OCI-LY7 (cell line): ENCODE data around the gene SIRT5. TPM values are rescaled to one million over a fixed set of nuclear protein-coding genes. Genes with fewer than 3 reads are reported as not detected.

Experiments used
- BruUV-seq: library from RNA; stranded (reverse); fragments of 400-500 nt; replicated peaks from 2 replicates; lab custom pipeline; 2021; lab: Mats Ljungman, UMichigan
- CTCF ChIA-PET: fragments of 300-600 bp; sonication (Branson Sonifier 250); formaldehyde crosslinking; loops from one replicate; lab custom pipeline; 2022; ENCODE audit warnings: antibody characterized with exemption; ENCODE audit not compliant: unreplicated experiment; lab: Charles Lee
- POLR2A ChIA-PET: fragments of 300-600 bp; sonication (Branson Sonifier 250); formaldehyde crosslinking; loops from one replicate; lab custom pipeline; 2022; ENCODE audit warnings: antibody characterized with exemption; lab: Charles Lee
- DNase-seq: peaks from one replicate; pipeline ENCODE4 v3.0.0-alpha.2; 2015; ENCODE audit warnings: low spot score
- H2AFZ ChIP-seq: fragments of 200-600 bp; sonication (generic), shearing (Covaris generic); 2 replicates; pipeline ENCODE4 v1.6.1; 2014; ENCODE audit warnings: mild to moderate bottlenecking, antibody characterized with exemption, low read length, moderate library complexity
- H3K27ac ChIP-seq: fragments of 200-600 bp; sonication (generic); 2 replicates; pipeline ENCODE4 v1.5.1; 2014; ENCODE audit warnings: mixed run types, low read depth, mild to moderate bottlenecking, moderate library complexity, low read length, inconsistent platforms; ENCODE audit not compliant: poor library complexity, severe bottlenecking
- H3K36me3 ChIP-seq: fragments of 200-600 bp; sonication (generic); 2 replicates; pipeline ENCODE4 v1.6.1; 2014; ENCODE audit warnings: mild to moderate bottlenecking, antibody characterized with exemption, low read length, moderate library complexity, mixed read lengths; ENCODE audit not compliant: insufficient read depth
- H3K4me1 ChIP-seq: fragments of 200-600 bp; sonication (generic); 2 replicates; pipeline ENCODE4 v1.5.1; 2014; ENCODE audit warnings: mild to moderate bottlenecking, low read length; ENCODE audit not compliant: insufficient read depth, poor library complexity, severe bottlenecking
- H3K4me2 ChIP-seq: fragments of 200-600 bp; sonication (generic); 2 replicates; pipeline ENCODE4 v1.6.1; 2014; ENCODE audit warnings: mild to moderate bottlenecking, low read length
- H3K4me3 ChIP-seq: fragments of 200-600 bp; sonication (generic); 2 replicates; pipeline ENCODE4 v1.5.1; 2014; ENCODE audit warnings: mild to moderate bottlenecking, low read depth, low read length; ENCODE audit not compliant: poor library complexity, severe bottlenecking
- H3K79me2 ChIP-seq: fragments of 200-600 bp; sonication (generic); 2 replicates; pipeline ENCODE4 v1.6.1; 2016; ENCODE audit warnings: low read depth, mild to moderate bottlenecking, low read length, moderate library complexity, mixed read lengths; ENCODE audit not compliant: insufficient read depth
- H3K9me2 ChIP-seq: fragments of 200-600 bp; sonication (generic); 2 replicates; pipeline ENCODE4 v1.6.1; 2016; ENCODE audit warnings: mild to moderate bottlenecking, low read length, mixed read lengths; ENCODE audit not compliant: insufficient read depth
- H3K9me3 ChIP-seq: fragments of 200-600 bp; sonication (generic); 2 replicates; pipeline ENCODE4 v1.6.1; 2014; ENCODE audit warnings: mild to moderate bottlenecking, mixed run types, low read length, mixed read lengths
- H4K20me1 ChIP-seq: fragments of 200-600 bp; sonication (generic); 2 replicates; pipeline ENCODE4 v1.6.1; 2014; ENCODE audit warnings: mild to moderate bottlenecking, antibody characterized with exemption, low read length, moderate library complexity, mixed read lengths; ENCODE audit not compliant: insufficient read depth
- EZH2phosphoT487 ChIP-seq: fragments of 200-600 bp; sonication (generic); IDR thresholded peaks from 2 replicates; pipeline ENCODE4 v1.6.1; 2018; ENCODE audit warnings: low read depth, borderline replicate concordance, mild to moderate bottlenecking, mixed run types, antibody characterized with exemption, low read length, moderate library complexity, mixed read lengths
- intact Hi-C: fragments of 100-400 bp; cut with micrococcal nuclease; formaldehyde crosslinking; loops from one replicate; pipeline ENCODE4 v1.10.0; 2022; ENCODE audit not compliant: unreplicated experiment
- total RNA-seq, 2 experiments: library from RNA; depleted of rRNA in 1 of 2; stranded (reverse); fragments of >200 nt in 1 of 2; shearing (Covaris generic) in 1 of 2; gene quantifications; 2 replicates each; pipeline ENCODE4 v1.2.3, GENCODE V29; 2014 to 2022
- TF ChIP-seq, protein P1 (sequence below): fragments of 200-600 bp; sonication (generic); conservative IDR thresholded peaks from 2 replicates; pipeline ENCODE4 v1.5.1; 2014; ENCODE audit warnings: mild to moderate bottlenecking, antibody characterized with exemption, low read length, moderate library complexity, mixed read lengths

Gene SIRT5
- total RNA-seq, 2 experiments from 2014 or later = 17.6 to 23.6 TPM

DNA sequence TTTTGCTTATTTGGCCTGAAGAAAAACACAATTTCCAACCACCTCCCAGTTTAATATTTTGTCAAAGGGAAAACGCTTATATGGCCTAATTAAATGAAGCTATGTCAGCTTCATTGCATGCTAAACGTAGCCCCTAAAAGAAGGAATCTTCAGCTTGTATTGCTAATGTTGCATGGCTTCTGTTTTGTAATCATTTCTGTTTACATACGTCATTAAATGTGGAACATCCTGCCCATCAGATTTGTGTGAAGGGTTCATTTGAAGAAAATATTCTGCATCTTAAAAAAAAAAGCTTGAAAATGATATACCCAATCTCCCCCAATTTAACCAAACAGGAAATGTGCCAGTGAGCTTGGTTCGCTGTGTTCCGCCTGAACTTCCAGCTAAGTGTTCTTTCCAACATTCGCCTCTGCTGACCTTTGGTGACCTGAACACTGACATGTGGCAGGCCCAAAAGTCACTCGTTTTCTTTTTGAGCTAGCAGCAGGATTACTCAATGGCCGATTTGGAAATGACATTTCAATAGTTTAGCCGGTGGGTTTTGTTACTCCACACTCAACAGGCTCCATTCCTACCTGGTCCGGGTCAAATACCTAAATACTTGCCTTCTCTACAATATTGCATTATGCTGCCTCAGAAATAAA lies 12.7 kb upstream of the SIRT5 start:
- POLR2A ChIA-PET = interaction anchor here (0.6 to 4.5 kb wide), 10 partner anchors 11 to 372 kb away, joined by 3 to 39 read pairs (median 3); partner anchors contain the start of genes GFOD1, NOL7 and SIRT5
- no peaks in the 10 kb centered on the region for H3K36me3 ChIP-seq
- H3K27ac ChIP-seq = no peak overlapping the region
- CTCF ChIA-PET = interaction anchor here (1.1 kb wide), 1 partner anchor 13 kb away, joined by 4 read pairs; the partner anchor contains the start of gene SIRT5
- no peak overlapping the region for H2AFZ ChIP-seq
- H3K79me2 ChIP-seq = no peaks in the 10 kb centered on the region
- H4K20me1 ChIP-seq = no peaks in the 10 kb centered on the region
- H3K4me3 ChIP-seq = no peak overlapping the region
- TF ChIP-seq, protein P1, sequence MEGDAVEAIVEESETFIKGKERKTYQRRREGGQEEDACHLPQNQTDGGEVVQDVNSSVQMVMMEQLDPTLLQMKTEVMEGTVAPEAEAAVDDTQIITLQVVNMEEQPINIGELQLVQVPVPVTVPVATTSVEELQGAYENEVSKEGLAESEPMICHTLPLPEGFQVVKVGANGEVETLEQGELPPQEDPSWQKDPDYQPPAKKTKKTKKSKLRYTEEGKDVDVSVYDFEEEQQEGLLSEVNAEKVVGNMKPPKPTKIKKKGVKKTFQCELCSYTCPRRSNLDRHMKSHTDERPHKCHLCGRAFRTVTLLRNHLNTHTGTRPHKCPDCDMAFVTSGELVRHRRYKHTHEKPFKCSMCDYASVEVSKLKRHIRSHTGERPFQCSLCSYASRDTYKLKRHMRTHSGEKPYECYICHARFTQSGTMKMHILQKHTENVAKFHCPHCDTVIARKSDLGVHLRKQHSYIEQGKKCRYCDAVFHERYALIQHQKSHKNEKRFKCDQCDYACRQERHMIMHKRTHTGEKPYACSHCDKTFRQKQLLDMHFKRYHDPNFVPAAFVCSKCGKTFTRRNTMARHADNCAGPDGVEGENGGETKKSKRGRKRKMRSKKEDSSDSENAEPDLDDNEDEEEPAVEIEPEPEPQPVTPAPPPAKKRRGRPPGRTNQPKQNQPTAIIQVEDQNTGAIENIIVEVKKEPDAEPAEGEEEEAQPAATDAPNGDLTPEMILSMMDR = no peak
- no peak for TF ChIP-seq EZH2phosphoT487
- H3K9me2 ChIP-seq = no peaks in the 10 kb centered on the region
- no TSS peak for BruUV-seq
- no peak overlapping the region for H3K4me2 ChIP-seq
- intact Hi-C loops = no loop called here
- no peaks in the 10 kb centered on the region for H3K9me3 ChIP-seq
- peaks cover 10% of the 10 kb centered on the region for H3K4me1 ChIP-seq
- no peak for DNase-seq

DNA sequence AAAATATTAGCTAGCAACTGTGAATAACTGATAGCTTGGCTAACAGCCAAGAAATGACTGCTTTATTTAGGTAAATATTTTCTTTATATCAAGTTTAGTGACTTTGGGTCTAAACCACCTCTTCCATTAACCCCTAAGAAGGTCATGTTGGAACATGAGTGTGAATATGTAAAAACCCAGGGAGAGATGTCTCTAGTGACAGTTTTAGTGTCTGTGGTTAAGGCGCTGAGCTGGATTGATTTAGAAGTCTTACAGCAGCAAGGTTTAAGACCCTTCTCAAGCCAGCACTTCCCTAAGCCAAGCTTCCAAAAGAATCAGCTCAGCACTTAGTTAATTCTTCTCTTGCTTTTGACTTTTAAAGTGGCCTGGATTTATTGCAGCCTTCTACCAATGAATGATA lies 11.4 kb upstream of the SIRT5 start:
- no TSS peak for BruUV-seq
- TF ChIP-seq EZH2phosphoT487 = no peak
- TF ChIP-seq, protein P1 = no peak

DNA sequence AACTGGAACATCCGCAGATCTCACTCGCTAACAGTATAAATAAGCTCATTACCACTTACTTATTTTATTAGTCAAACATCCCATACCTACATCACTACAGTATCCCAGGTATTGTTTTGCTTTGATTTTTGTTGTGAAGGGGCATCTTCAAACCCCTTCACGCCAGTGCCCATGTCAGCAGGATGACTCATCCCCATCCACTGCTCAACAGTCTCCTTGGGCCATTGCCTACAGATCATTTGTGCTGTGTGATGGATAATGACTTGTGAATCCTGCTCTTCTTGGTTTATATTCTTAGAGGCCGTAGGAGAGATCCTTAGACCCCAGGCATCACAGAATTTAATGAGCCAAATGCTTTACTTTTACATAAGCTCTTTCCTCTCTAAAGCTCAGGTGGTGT lies 8.5 kb upstream of the SIRT5 start:
- Histone ChIP-seq H3K27ac (no peak overlapping the region), H3K4me2 (no peak overlapping the region), H4K20me1 (no peaks in the 10 kb centered on the region), H3K36me3 (no peaks in the 10 kb centered on the region), H3K4me1 (peaks cover 10% of the 10 kb centered on the region), H3K9me3 (no peaks in the 10 kb centered on the region), H2AFZ (no peak overlapping the region), H3K9me2 (no peaks in the 10 kb centered on the region), H3K79me2 (no peaks in the 10 kb centered on the region), H3K4me3 (no peak overlapping the region)
- intact Hi-C loops = no loop called here
- POLR2A ChIA-PET = interaction anchor here (0.6 kb wide), 1 partner anchor 125 kb away, joined by 3 read pairs; no protein-coding TSS in a partner anchor
- BruUV-seq = no TSS peak
- no peak for DNase-seq
- CTCF ChIA-PET = no interaction called here
- TF ChIP-seq EZH2phosphoT487 = no peak
- TF ChIP-seq, protein P1 = no peak

More for the DNA sequence above, 11.4 kb upstream of the SIRT5 start:
- POLR2A ChIA-PET = interaction anchor here (1.2 to 4.5 kb wide), 2 partner anchors 10 to 29 kb away, joined by 3 to 39 read pairs; partner anchors contain the start of gene SIRT5
- Histone ChIP-seq H3K4me3 (no peak overlapping the region), H3K4me1 (peaks cover 10% of the 10 kb centered on the region), H2AFZ (peak overlapping the region; percentile 55; the same call in 1 of the 2 replicates), H3K4me2 (0 out of 2 replicates have a peak overlapping the region, but pooled peaks have one; percentile 19), H3K79me2 (no peaks in the 10 kb centered on the region), H3K27ac (no peak overlapping the region), H4K20me1 (no peaks in the 10 kb centered on the region), H3K9me2 (no peaks in the 10 kb centered on the region), H3K9me3 (no peaks in the 10 kb centered on the region), H3K36me3 (no peaks in the 10 kb centered on the region)
- intact Hi-C loops = no loop called here
- CTCF ChIA-PET = no interaction called here
- no peak for DNase-seq
